Gastroesophageal sphincter (tissue), 3 donors: Measurements from ENCODE around the gene ROR1.

Experiments
- CTCF ChIP-seq, 4 experiments: fragments of 200-600 bp in 2 of 4; fragments of 450-650 bp in 2 of 4; sonication (generic) in 1 of 4; IDR thresholded peaks; one replicate each; pipeline ENCODE4 v1.5.1; 2017 to 2019; ENCODE audit warnings: antibody characterized with exemption in 4 of 4, mild to moderate bottlenecking in 2 of 4, moderate library complexity in 2 of 4
- POLR2A ChIP-seq, 2 donors: fragments of 450-650 bp; IDR thresholded peaks; one replicate each; pipeline ENCODE4 v1.6.1; 2017; ENCODE audit warnings: antibody characterized with exemption in 2 of 2, mild to moderate bottlenecking in 2 of 2, moderate library complexity in 1 of 2
- POLR2AphosphoS5 ChIP-seq: sonication (generic); formaldehyde crosslinking; IDR thresholded peaks from one replicate; pipeline ENCODE4 v1.6.1; 2017; ENCODE audit warnings: antibody characterized with exemption

DNA sequence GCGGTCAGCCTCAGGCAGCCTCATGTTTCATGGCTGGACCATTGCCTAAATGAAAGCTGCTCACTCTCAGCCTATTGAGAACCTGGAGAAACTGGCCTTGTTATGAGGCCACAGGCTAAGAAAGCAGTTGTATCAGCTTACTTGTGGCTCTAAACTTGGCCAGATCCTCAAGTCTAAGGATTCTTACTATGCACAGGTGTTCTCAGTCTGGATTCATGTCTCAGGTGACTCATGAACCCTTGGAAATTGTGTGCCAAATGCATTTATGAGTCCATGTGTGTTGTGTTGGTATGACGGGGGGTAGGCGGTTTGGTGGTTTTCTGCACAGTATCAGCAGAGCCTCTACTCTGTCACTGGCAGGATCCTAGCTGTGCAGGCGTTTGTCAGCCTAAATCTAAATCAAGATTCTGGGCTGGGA, 90.4 kb downstream of the ROR1 start:
- TF ChIP-seq POLR2AphosphoS5: no peak
- TF ChIP-seq CTCF (IDR thresholded peaks at IDR 0.05): no peak
- no peak for TF ChIP-seq POLR2A (IDR thresholded peaks at IDR 0.05)
